ENCODE results near the gene LRRC45.
A peak's percentile ranks its signal among the peaks of the same experiment; 100 is the strongest.

Gene LRRC45

DNA sequence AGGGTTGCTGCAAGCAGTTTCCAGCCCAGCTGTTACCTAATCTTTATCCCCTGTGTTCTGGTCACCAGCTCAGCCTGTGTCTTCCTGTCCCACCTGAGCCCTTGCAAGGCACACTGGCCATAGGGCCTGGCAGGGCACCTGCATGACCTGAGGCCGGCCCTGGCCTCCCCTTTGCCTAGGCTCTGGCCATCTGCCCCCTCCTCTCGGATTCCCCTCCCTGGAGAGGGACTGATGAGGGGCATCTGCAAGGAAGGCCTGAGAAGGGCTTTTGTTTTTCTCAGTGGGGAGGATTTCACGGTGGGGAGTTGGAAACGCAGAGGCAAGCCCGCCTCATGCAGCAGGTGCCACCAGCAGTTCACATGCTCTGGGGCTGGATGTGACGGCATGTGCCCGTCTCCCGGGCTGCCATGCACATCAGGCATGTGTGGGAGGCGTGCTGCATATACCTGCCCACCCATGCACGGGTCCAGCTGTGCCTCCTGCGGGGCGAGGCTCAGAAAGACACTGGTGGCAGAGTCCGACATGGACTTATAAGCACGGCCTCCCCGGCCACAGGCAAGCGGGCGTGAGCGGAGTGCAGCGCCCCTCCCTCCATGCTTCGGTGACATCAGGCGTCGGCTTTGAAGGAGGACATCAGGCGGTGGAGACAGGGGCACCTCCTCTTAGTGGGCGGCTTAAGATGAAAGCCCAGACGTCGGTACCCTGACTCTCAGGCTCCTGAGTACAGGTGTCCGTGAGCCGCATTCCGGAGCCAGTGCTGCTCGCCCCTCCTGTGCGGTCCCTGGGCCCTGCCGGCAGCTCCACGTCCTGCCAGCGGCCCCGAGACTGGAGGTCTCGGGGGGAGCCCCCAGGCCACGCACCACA, 29.1 kb upstream of the LRRC45 start:
- no peak for DNase-seq (ENCODE audit: low read depth)

DNA sequence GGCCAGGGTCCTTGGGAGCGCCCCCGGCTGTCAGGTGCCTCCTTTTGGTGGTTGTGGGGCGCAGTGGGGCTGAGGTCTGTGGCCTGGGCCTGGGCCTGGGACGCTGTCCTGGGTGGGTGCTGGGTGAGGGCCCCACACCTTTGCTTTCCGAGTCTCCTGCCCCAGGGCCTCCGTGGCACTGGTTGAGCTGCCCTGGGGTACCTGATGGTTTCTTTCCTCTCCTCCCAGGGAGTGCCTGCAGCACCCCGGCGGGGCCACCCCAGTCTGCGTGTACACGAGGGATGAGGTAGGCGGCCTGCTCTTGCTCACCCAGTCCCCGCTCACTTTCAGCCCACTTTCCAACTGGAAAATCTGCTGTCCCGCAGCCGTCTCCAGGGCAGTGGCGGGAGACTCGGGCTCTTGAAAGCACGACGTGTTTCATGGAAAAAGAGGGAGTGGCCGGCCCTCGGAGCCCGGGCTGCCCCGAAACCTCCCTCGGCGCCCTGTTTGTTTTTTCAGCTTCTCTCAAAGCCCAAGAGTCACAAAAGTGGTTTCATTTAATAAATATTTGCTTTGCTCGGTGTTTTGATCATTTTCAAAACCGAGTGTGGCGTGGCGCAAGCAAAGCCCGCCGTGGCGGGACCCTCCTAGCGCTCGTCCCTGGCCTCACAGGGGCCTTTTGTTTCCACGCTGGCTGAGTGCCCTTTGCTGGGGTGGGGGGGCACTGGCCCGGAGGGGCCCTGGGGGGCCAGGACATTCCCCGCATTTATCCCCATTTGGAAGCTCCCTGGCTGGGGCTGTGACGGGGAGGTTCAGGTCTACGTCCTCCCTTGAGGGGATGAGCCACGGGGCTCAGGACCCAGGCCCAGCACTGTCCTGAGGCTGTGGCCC, 28.3 kb upstream of the LRRC45 start:
- DNase-seq (ENCODE audit: low read depth), result no peak

DNA sequence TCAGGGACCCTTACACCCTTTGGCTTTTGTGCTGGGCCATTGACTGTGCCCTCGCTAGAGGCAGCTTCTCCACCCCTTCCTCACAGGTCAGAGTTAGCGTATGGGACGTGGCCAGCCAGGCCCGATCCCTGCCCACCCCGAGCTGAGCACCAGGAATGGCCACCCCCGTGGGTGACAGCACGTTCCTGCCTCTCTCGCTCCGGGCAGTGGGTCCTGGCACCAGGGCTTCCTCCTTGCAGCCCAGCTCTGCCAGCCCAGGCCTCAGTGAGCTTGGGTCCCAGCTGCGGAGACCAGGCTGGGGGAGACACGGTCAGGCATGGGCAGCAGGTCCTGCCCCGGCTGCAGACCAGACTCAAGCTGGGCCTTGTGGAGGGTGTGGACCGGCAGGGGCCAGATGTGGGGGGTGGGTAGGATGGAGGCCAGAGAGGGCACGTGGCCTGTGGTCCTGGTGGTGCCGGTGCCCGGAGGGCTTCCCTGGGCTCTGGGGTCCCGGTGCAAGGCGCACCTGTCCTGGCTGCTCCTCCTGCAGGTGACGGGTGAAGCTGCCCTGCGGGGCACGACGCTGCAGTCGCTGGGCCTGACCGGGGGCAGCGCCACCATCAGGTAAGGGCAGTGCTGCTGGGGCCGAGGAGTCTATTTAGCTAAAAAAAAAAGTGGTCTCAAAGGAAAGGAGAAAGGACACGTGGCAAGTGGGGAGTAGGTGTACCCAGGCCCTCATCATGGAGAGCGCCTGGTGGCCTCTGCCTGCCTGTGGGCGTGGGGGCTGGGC, 27.5 kb upstream of the LRRC45 start:
- no peak for DNase-seq (ENCODE audit: low read depth)

DNA sequence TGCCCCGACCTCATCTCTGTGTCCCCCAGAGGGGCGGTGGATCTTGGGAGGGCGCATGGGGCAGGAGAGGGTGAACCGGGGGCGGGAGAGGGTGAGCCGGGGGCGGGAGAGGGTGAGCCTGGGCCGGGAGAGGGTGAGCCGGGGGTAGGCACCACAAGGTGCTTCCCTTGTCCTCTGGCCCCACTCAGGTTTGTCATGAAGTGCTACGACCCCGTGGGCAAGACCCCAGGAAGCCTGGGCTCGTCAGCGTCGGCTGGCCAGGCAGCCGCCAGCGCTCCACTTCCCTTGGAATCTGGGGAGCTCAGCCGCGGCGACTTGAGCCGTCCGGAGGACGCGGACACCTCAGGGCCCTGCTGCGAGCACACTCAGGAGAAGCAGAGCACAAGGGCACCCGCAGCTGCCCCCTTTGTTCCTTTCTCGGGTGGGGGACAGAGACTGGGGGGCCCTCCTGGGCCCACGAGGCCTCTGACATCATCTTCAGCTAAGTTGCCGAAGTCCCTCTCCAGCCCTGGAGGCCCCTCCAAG, 26.8 kb upstream of the LRRC45 start:
- no peak for DNase-seq (ENCODE audit: low read depth)

DNA sequence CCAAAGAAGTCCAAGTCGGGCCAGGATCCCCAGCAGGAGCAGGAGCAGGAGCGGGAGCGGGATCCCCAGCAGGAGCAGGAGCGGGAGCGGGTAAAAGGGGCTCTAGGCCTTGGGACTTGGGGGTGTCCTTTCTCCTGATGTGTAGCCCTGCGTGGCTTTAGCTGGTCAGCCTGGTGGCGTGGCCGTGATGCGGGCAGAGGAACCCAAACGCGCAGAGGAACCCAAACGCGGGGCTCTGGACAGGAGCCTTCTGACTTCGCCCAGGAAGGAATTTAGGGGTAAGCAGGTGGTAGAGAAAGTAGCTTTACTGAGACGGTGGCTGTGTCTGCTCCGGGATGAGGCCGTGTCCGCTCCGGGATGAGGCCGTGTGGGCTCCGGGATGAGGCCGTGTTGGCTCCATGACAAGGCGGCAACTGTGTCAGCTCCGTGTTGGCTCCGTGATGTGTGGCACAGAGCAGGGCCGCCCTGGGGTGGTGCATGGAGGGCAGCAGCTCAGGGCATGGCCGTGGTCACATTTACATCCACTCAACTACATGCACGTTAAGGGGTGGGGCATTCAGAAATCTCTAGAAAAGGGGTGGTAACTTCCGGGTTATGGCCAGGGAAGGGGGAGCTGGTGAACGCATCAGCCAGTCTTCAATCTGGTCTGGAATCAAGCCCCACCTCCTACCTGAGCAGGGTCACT, 26.2 kb upstream of the LRRC45 start:
- DNase-seq (ENCODE audit: low read depth), result no peak

DNA sequence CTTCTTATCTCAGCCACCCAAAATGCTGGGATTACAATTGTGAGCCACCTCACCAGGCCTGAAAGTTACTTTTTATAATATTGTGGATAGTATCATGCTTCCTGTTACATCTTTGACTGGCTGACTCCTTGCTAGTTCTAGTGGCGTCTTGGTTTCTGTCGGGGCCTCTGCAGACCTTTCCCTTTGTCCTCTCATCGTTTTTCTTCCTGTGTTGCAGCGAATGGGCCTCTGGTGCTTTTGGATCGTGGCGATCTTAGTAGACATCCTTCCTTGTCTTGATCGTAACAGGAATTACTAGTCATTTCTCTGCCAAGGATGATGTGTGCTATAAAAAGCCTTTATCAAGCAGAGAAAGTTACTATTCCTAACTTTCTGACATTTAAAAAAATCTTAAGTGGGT, 24.9 kb upstream of the LRRC45 start:
- no peak for DNase-seq (ENCODE audit: low read depth)

DNA sequence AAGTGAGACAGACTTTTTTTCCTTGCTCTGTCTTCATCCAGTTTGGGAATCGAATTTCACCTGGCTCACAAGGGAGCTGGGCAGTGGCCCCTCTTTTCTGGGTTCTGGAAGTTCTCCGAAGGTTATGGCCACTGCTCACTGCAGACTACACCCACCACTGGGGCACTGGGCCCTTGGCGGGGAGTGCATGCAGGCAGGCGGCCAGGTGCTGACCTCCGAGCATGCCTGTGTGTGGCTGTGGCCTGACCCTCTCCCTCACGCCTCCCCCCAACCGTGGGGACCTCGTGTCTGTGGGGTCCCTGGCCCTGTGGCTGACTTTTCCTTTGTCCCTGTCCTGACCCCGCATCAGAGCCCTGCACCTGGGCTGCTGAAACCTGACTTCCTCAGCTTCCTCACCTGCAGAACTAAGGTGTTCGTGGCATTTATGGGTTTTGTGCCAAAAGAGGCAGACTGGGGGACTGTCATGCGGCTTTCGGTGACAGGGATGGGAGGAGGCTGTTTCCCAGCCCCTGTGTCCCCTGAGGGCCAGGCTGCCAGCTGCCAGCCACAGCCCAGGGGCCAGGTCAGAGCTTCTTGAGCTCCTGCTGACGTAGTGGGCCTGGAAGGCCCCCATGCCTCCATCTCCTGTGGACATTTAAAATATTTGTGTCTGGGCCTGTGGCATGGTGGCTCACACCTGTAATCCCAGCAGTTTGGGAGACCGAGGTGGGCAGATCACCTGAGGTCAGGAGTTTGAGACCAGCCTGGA, 24.2 kb upstream of the LRRC45 start:
- no peak for DNase-seq (ENCODE audit: low read depth)

DNA sequence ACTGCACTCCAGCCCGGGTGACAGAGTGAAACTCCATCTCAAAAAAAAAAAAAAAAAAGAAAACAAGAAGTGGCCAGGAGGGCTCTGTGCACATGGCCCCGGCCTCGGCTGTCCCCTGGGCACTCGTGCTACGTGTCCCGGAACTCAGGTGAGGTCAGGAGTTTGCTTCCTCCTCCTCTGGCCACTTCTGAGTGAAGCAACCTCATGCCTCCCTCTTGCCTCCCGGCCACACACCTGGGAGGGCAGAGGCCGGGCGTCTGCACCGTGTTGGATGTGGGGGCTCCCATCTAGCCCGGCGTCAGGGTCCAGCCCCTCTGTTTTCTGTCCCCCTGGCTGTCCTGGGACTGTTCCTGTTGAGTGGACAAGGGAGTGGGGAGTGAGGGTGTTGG, 23.5 kb upstream of the LRRC45 start:
- DNase-seq (ENCODE audit: low read depth), result no peak

DNA sequence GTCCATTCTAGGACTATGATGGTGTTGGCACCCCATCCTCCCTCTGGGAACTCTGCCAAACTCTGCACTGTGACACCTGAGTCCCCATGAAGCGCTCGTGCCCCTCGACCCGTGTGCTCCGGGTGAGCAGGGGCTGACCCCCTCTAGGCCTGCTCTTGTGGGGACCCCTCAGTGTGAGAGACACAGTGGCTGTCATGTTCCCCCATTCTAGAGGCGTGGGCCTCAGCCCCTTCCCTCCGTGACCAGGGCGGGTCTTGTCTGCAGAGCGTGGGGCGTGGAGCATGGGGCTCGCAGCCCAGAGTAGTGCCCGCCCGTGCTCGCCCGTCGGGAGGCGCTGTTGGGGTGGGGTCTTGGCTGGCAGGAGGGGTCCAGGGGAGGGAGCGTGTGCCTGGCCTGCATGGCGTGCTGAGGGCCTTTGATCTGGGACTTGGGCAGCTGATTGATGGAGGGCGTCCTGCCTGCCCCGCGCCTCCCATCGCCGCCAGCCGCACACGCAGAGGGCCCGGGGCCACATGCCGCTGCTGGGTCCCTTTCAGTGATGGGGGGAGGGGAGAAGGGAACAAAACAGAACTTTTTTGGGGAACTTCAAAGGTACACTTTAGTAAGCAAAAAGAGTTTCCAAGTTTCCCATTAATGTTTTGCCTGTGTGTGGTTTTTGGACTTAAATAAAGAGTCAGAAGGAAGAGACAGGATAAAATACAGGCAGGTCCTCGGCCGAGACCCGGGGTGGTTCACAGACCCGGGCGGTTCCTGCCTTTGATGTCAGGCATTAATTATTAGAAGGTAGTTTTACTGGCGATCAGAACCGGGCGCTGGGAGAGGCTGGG, 22.9 kb upstream of the LRRC45 start:
- DNase-seq (ENCODE audit: low read depth), result no peak

DNA sequence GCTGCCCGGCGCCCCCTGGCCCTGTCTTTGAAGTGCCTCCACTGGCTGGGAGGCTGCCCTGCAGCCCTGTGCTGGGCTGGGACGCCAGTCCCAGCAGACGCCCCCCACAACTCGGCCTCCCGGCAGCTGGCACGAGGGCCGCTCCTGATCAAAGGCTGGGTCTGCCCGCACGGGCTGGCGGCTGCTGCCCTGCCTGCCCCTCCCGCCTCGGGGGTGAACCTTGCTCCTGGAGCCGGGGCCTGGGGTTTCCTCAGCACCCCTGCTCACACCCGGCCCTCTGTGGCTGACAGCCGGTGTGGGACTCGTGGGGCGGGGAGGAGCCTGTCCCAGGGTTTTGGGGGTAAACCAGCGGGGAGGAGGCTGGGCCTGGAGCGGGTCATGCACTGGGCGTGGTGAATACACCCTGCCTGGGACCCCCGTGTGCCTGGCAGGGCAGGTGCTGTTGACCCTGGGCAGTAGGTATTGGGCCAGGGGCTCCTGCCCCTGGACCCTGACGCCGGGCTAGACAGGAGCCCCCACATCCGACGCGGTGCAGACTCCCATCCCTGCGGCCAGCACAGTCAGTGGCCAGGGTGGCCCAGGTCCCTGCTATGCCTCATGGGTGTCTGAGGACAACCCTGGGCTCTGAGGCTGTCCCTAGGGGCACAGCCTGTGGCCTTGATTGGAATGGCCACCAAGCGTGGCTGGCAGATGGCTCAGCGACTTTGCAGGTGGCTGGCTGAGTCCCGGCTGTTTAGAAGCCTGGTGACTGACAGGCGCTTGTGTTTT, 22.1 kb upstream of the LRRC45 start:
- no peak for DNase-seq (ENCODE audit: low read depth)

DNA sequence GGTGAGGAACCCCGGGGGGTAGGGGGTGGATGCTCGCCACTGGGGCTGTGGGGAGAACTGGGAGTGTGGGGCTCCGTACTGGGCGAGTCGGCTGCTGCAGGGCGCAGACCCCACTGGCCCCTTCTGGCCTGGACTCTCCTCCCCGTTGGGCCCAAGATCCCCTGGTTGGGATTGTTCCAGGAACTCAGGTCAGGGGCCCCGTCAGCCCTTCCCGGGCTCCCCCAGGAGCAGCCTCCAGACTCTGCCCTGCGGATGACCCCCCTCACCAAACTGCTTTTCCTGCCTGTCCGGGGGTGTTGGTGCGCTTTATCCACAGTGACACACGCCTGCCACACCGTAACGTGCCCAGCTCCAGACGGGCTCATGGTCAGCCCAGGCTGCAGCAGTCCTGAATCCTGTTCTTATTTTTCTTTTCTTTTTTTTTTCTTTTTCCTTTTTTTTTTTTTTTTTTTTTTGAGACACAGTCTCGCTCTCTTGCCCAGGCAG, 21.5 kb upstream of the LRRC45 start:
- no peak for DNase-seq (ENCODE audit: low read depth)

DNA sequence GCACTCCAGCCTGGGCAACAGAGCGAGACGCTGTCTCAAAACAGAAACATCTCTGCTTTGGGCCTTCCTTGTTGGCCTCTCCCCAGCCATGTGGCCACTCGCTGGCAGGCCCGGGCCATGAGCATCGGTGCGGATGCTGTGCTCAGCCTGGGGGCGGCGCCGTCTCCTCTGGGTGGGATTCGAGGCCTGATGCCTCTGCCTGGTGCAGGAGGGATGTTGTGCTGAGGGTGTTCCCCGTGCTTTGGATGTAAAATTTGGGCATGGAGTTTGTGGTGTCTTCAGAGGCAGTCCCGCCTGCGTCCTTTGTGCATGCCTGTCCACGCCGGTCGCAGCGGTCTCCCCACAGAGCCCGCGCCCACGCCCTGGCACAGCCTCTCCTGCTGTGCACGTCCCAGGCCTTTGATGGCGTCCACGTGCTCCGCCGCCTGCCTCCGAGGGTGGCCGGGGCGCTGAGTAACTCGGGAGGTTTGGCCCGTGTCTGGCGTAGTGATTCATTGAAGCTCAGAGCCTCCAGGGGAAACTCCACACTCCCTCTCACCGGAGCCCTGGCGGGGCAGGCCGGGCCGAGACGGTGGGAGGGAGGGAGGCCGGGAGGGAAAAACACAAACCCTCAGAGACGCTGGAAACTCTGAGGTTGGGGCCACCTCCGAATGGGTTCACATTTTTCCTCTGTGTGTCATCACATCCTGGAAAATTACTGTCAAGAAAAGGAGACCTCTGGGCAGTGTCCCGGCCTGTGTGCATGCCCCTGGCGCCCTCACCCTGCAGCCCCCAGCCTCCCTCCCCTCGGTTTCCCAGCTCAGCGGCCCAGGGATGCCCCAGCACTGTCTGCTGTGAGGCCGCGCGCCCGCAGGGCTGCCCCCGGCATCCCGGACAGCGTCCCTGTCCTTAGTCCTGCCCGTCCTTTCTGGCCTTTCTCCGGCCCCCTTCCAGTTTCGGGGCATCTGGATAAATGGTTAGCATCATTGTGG, 19.4 kb upstream of the LRRC45 start:
- DNase-seq (ENCODE audit: low read depth), result peak; percentile 79

DNA sequence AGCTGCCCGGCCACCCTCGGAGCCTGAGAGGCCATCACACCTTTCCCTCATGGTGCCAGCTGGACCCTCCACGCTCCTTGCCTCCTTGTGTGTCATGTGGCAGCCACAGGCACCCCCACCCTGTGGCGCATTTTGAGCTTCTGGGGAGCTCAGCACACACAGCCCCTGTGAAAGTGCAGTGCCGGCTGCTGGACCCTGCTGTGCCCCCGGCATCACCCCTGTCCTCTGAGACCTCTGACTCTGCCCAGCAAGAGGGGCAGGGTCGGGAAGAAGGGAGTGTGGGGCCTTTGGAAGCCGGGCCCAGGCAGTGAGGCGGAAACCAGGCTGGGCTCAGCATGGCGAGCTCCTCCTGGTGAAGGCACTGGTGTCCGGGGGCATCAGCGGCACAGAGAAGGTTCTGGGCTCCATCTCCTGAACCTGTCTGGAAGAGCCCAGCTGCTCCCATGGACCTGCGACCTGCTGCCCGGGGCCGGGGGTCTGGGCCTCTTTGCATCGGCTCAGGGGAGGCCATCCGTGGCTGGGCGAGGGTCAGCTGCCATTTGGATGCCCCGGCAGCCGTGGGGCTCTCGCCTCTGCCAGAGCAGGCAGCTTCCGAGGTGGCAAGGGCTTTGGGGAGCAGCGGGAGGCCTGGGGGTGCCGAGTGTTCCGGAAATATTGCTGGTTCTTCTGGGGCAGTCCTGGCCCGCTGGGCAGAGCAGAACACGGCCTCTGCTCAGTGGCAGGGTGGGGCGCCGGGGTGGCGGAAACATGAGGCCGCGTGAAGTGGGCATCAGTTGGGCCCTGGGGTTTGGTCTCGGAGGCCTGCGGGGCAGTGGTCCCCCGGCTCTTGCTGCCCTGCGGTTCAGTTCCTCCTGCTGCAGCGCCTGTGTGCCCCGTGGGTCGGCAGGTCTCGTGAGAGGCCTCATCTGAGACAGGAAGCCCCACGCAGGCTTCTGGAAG, 18.3 kb upstream of the LRRC45 start:
- DNase-seq (ENCODE audit: low read depth), result no peak

DNA sequence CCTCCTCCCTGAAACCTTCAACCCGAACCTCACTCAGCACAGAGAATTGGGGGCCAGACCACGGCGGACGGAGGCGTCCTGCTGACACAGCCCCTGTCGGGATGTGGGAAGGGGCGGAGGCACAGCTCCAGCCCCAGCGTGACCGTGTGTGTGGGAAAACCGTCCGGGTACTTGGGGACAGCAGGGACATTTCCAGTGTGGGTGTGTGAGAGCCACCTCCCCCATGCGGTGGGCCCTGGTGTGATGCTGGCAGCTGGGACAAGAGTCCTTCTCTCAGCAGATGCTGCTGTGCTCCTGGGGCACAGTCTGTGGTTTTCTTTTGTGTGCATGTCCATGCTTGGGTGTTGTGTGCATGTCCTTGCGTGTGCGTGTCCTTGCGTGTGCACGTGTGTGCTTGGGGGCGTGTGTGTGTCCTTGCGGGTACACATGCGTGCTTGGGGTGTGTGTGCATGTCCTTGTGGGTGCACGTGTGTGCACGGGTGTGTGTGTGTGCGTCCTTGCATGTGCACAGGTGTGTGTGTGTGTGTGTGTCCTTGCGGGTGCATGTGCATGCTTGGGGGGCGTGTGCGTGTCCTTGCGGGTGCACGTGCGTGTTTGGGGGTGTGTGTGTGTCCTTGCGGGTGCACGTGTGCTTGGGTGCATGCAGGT, 17.3 kb upstream of the LRRC45 start:
- no peak for DNase-seq (ENCODE audit: low read depth)

DNA sequence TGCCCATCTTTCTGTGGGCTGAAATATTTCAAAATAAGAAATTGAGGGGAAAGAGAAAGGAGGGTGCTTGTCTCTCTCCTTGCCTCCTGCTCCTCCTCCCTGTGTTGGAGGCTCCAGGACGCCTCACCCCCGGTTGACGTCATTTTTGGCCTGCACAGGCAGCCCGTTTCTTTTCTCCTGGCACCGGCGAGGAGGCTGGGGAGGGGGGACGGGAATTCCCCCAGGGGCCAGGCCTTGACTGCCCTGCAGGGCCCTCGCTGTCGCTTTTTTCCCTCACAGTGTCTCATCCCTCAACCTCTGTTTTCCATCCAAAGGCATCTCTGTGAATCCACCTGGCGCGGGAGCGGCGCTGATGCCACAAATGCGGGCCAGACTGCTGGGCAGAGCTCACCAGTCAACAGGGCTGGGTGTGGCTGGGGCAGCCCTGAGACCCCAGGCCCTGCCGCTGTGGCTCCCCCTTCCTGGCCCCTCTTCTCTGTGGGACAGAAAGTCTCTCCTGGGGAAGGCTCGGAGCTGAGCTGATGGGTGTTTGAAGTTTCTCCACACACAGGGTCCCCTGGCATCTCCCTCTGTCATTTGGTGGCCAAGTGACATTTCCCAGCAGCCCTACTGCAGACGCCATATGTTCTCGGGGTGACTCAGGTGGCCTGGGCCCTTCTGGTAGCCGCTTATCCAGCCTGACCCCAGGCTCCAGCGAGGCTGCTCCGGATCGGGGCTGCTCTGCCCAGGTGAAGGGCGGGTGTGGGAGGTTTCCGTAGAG, 16.5 kb upstream of the LRRC45 start:
- no peak for DNase-seq (ENCODE audit: low read depth)

DNA sequence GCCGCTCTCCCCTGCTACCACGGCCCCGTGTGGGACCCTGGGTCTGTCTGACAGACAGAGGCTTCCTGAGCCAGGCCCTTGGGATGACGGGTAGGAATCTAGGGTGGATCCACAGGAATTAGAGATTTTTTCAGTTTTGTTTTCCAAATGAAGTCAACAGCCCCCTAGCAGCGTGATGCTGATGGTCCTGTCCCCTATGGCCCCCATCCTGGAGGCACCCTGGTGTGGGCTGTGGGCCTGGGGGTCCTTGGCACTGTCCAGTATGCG, 15.9 kb upstream of the LRRC45 start:
- no peak for DNase-seq (ENCODE audit: low read depth)

Measured in HS-27A (cell line).